Keratinocyte (primary cell): ENCODE data around the gene UBE2D2. TPM values are rescaled to one million over a fixed set of nuclear protein-coding genes. Genes with fewer than 3 reads are reported as not detected.
A peak's percentile ranks its signal among the peaks of the same experiment; 100 is the strongest.

Source experiments
- DNase-seq: peaks from one replicate; pipeline ENCODE4 v3.0.0-alpha.2; 2011; ENCODE audit warnings: low read depth, missing footprints, low spot score
- FAIRE-seq: peaks from 2 replicates; lab custom pipeline; 2011; peaks lifted over from hg19 to GRCh38; lab: Jason Lieb, UNC
- H2AFZ ChIP-seq: 2 replicates; pipeline ENCODE4 v1.6.0; 2012; ENCODE audit warnings: low read length, control low read depth, inconsistent platforms; ENCODE audit not compliant: control insufficient read depth
- H3K27ac ChIP-seq: 2 replicates; pipeline ENCODE4 v1.5.1; 2011; ENCODE audit warnings: low read length; ENCODE audit not compliant: control insufficient read depth, insufficient read depth
- H3K27me3 ChIP-seq: 3 replicates; pipeline ENCODE4 v1.6.0; 2011; ENCODE audit warnings: low read length; ENCODE audit not compliant: control insufficient read depth, insufficient read depth; ENCODE audit errors: extremely low read depth
- H3K36me3 ChIP-seq, 2 experiments: 2 replicates in 1 of 2; 3 replicates in 1 of 2; pipeline ENCODE4 v1.5.1; 2011; ENCODE audit warnings: low read length in 2 of 2, mild to moderate bottlenecking in 1 of 2; ENCODE audit not compliant: control insufficient read depth in 2 of 2, insufficient read depth in 2 of 2; ENCODE audit errors: extremely low read depth in 1 of 2
- H3K4me1 ChIP-seq: 3 replicates; pipeline ENCODE4 v1.5.1; 2011; ENCODE audit warnings: low read length; ENCODE audit not compliant: control insufficient read depth, insufficient read depth; ENCODE audit errors: extremely low read depth
- H3K4me2 ChIP-seq: 3 replicates; pipeline ENCODE4 v1.6.0; 2011; ENCODE audit warnings: low read depth, low read length; ENCODE audit not compliant: control insufficient read depth, insufficient read depth; ENCODE audit errors: extremely low read depth
- H3K4me3 ChIP-seq, 3 experiments: fragments of 200-600 bp in 1 of 3; sonication (generic) in 1 of 3; 2 replicates in 2 of 3; 3 replicates in 1 of 3; pipeline ENCODE4 v1.5.1; 2011 to 2016; ENCODE audit warnings: low read length in 3 of 3, mild to moderate bottlenecking in 3 of 3, control low read depth in 2 of 3, inconsistent platforms in 1 of 3, low read depth in 1 of 3, mixed read lengths in 1 of 3, mixed run types in 1 of 3, moderate library complexity in 1 of 3; ENCODE audit not compliant: control insufficient read depth in 2 of 3, insufficient read depth in 2 of 3; ENCODE audit errors: extremely low read depth in 1 of 3
- H3K79me2 ChIP-seq: 2 replicates; pipeline ENCODE4 v1.6.0; 2012; ENCODE audit warnings: low read length; ENCODE audit not compliant: control insufficient read depth, insufficient read depth
- H3K9ac ChIP-seq: 3 replicates; pipeline ENCODE4 v1.6.0; 2011; ENCODE audit warnings: low read length; ENCODE audit not compliant: control insufficient read depth, insufficient read depth; ENCODE audit errors: extremely low read depth
- H3K9me1 ChIP-seq: 3 replicates; pipeline ENCODE4 v1.6.0; 2011; ENCODE audit warnings: low read length; ENCODE audit not compliant: control insufficient read depth, insufficient read depth; ENCODE audit errors: extremely low read depth
- H3K9me3 ChIP-seq: 2 replicates; pipeline ENCODE4 v1.5.1; 2012; ENCODE audit warnings: low read depth, low read length; ENCODE audit not compliant: control insufficient read depth
- H4K20me1 ChIP-seq: 3 replicates; pipeline ENCODE4 v1.6.0; 2011; ENCODE audit warnings: low read length; ENCODE audit not compliant: control insufficient read depth, insufficient read depth; ENCODE audit errors: extremely low read depth
- EZH2 ChIP-seq: IDR thresholded peaks from one replicate; pipeline ENCODE4 v1.6.1; 2012; ENCODE audit warnings: inconsistent platforms, mild to moderate bottlenecking, low read length, moderate library complexity
- dilution Hi-C: fragments of 300-500 bp; cut with MboI; formaldehyde crosslinking; loops from one replicate; pipeline ENCODE4 v1.7.0; 2020; ENCODE audit warnings: low sequenced_read_pairs; ENCODE audit not compliant: extremely low pct_ligation_motif_present
- polyA plus RNA-seq, 5 experiments: library from polyadenylated mRNA; depleted of rRNA in 3 of 5; stranded (reverse) in 3 of 5; stranded (forward) in 1 of 5; unstranded in 1 of 5; fragments of >200 nt; gene quantifications; 1 replicate in 1 of 5; 2 replicates in 3 of 5; 3 replicates in 1 of 5; pipeline versions ENCODE4 v1.2.1 to v1.2.3, GENCODE V29; 2011 to 2012; ENCODE audit warnings: missing spikeins in 2 of 5, low read depth in 1 of 5, low replicate concordance in 1 of 5
- TF ChIP-seq, protein P1 (sequence below), 3 experiments: IDR thresholded peaks in 1 of 3; conservative IDR thresholded peaks in 1 of 3; optimal IDR thresholded peaks in 1 of 3; 2 replicates in 2 of 3; 3 replicates in 1 of 3; pipeline versions ENCODE3 to v1.5.1; 2011; ENCODE audit warnings: low read length in 3 of 3, mild to moderate bottlenecking in 3 of 3, moderate library complexity in 2 of 3, control low read depth in 1 of 3, inconsistent platforms in 1 of 3; ENCODE audit not compliant: insufficient read depth in 2 of 3; ENCODE audit errors: extremely low read depth in 1 of 3

Gene UBE2D2
- polyA plus RNA-seq, 1 donor (not counting 4 experiments of a cell fraction or from before 2014, with no cell fraction given) = 127 TPM

DNA sequence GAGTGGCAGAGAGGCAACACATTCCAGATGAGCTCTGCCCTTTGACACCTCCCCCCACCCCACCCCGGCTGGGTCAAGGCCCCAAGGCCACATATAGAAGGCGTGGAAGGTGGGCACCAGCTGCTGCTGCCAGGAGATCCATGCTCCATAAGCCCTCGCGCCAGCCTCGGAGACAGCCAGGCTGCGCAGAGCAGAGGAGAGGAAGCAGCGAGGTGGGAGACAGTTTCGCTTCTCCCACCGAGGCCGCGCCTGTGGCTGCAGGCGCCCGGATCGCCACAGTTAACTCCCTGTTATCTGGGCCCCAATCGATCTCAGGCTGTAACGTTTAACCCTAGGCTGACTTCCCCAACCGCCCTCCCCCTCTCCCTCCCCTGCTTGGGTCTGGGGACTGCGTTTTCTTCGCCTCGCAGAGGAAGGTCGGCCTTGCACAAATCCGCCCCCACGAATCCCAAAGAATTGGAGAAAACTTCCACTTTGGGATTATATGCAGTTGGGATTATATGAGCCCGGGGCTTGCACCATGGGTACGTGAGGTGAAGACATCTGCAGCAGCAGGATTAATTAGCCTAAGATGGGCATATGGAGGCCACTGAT, 85.9 kb downstream of the UBE2D2 start:
- peaks cover 42% of the 10 kb centered on the region for H3K27me3 ChIP-seq
- no peaks in the 10 kb centered on the region for H3K79me2 ChIP-seq
- H4K20me1 ChIP-seq = no peaks in the 10 kb centered on the region
- H3K4me1 ChIP-seq = peaks cover 12% of the 10 kb centered on the region
- no peaks in the 10 kb centered on the region for H3K9me1 ChIP-seq
- no peak overlapping the region for H3K4me2 ChIP-seq
- no peak for DNase-seq
- TF ChIP-seq, protein P1, sequence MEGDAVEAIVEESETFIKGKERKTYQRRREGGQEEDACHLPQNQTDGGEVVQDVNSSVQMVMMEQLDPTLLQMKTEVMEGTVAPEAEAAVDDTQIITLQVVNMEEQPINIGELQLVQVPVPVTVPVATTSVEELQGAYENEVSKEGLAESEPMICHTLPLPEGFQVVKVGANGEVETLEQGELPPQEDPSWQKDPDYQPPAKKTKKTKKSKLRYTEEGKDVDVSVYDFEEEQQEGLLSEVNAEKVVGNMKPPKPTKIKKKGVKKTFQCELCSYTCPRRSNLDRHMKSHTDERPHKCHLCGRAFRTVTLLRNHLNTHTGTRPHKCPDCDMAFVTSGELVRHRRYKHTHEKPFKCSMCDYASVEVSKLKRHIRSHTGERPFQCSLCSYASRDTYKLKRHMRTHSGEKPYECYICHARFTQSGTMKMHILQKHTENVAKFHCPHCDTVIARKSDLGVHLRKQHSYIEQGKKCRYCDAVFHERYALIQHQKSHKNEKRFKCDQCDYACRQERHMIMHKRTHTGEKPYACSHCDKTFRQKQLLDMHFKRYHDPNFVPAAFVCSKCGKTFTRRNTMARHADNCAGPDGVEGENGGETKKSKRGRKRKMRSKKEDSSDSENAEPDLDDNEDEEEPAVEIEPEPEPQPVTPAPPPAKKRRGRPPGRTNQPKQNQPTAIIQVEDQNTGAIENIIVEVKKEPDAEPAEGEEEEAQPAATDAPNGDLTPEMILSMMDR (optimal IDR thresholded peaks at IDR 0.05 in 1 of 3, IDR thresholded peaks at IDR 0.05 in 1 of 3, conservative IDR thresholded peaks at IDR 0.05 in 1 of 3; ENCODE audit: extremely low read depth in 1 of 3, insufficient read depth in 2 of 3, low read length in 3 of 3) = no peak
- peak; percentile 20 for TF ChIP-seq EZH2
- no peak overlapping the region for H2AFZ ChIP-seq
- FAIRE-seq = no peak
- no peaks in the 10 kb centered on the region for H3K9me3 ChIP-seq
- no peak overlapping the region for H3K4me3 ChIP-seq
- no peaks in the 10 kb centered on the region for H3K36me3 ChIP-seq
- dilution Hi-C loops = no loop called here
- H3K27ac ChIP-seq = no peak overlapping the region
- no peak overlapping the region for H3K9ac ChIP-seq

DNA sequence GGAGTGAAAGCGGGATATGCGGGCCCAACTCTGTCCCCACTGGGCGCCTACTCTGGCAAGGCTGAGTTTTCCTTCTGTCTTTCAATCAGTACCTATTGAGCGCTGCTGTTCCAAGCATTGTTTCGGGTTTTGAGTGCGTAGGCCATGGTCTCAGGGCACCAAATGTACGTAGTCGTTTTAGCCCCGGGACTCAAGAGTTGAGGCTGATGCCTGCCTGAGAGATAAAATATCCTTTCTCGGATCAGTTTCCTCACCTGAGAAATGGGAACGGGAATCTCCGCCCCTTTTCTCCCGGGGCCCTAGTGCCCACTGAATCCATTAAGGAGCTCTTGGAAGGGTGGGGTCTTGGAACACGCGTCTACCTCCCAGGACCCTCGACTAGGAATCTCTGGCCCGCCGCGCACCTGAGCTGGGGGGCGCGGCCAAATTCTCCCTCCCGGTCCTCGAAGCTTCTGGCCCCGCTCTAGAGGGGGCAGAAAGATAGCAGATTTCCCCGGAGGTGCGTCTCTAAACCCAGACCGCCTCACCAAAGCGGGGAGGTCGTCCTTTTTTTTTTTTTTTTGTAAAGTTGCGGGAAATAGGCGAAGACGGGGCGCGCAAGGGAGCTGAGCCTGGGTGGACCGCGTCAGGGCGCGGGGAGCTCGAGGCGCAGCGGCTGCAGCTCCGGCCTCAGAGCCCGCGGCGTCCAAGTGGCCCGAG, 86.5 kb downstream of the UBE2D2 start:
- Histone ChIP-seq H3K27ac (no peak overlapping the region), H3K9me1 (no peaks in the 10 kb centered on the region), H3K4me2 (peak overlapping the region; percentile 29), H4K20me1 (no peaks in the 10 kb centered on the region), H3K4me1 (peaks cover 18% of the 10 kb centered on the region), H3K4me3 (peak overlapping the region in 2 of 3 experiments; percentile 47 to 67), H3K27me3 (peaks cover 42% of the 10 kb centered on the region), H3K9ac (no peak overlapping the region), H3K9me3 (no peaks in the 10 kb centered on the region), H3K79me2 (no peaks in the 10 kb centered on the region), H2AFZ (no peak overlapping the region), H3K36me3 (no peaks in the 10 kb centered on the region)
- dilution Hi-C loops = no loop called here
- FAIRE-seq (no peak), DNase-seq (no peak)
- TF ChIP-seq, protein P1 (optimal IDR thresholded peaks at IDR 0.05 in 1 of 3, IDR thresholded peaks at IDR 0.05 in 1 of 3, conservative IDR thresholded peaks at IDR 0.05 in 1 of 3; ENCODE audit: extremely low read depth in 1 of 3, insufficient read depth in 2 of 3, low read length in 3 of 3) = no peak
- peak; percentile 18 for TF ChIP-seq EZH2
